MM.1S (cell line): ENCODE measurements around the gene PHYH.
"Not testable (repeated sequence)": the region's sequence is repeated elsewhere in the genome, so short reads cannot be mapped to it uniquely, and the experiment has no call there.

Source experiments
- DNase-seq: peaks from one replicate; pipeline ENCODE4 v3.0.0-alpha.2; 2015
- H2AFZ ChIP-seq: fragments of 300-600 bp; sonication (generic); 2 replicates; pipeline ENCODE4 v1.6.0; 2016; ENCODE audit warnings: antibody characterized with exemption, low read length
- H3F3A ChIP-seq: fragments of 300-600 bp; sonication (generic); 2 replicates; pipeline ENCODE4 v1.6.1; 2016; ENCODE audit warnings: mild to moderate bottlenecking, antibody characterized with exemption, low read length, moderate library complexity, mixed read lengths; ENCODE audit not compliant: insufficient read depth
- H3K27ac ChIP-seq: fragments of 300-600 bp; sonication (generic); 2 replicates; pipeline ENCODE4 v1.5.1; 2016; ENCODE audit warnings: mild to moderate bottlenecking, low read length
- H3K27me3 ChIP-seq: fragments of 300-600 bp; sonication (generic); replicated peaks from 2 replicates; pipeline ENCODE4 v1.6.0; 2016; ENCODE audit warnings: low read length; ENCODE audit not compliant: insufficient read depth
- H3K36me3 ChIP-seq: fragments of 300-600 bp; sonication (generic); replicated peaks from 2 replicates; pipeline ENCODE4 v1.6.1; 2016; ENCODE audit warnings: mild to moderate bottlenecking, low read length, mixed read lengths; ENCODE audit not compliant: insufficient read depth
- H3K4me1 ChIP-seq: fragments of 300-600 bp; sonication (generic); 2 replicates; pipeline ENCODE4 v1.6.1; 2016; ENCODE audit warnings: low read length, mixed read lengths
- H3K4me2 ChIP-seq: fragments of 300-600 bp; sonication (generic); 2 replicates; pipeline ENCODE4 v1.6.0; 2016; ENCODE audit warnings: low read depth, low read length
- H3K4me3 ChIP-seq: fragments of 300-600 bp; sonication (generic); 2 replicates; pipeline ENCODE4 v1.5.1; 2016; ENCODE audit warnings: low read length, mixed read lengths
- H3K79me2 ChIP-seq: fragments of 300-600 bp; sonication (generic); 2 replicates; pipeline ENCODE4 v1.6.1; 2016; ENCODE audit warnings: mixed run types, low read length, mixed read lengths
- H3K9ac ChIP-seq: fragments of 300-600 bp; sonication (generic); 2 replicates; pipeline ENCODE4 v1.6.1; 2016; ENCODE audit warnings: low read length, mixed read lengths
- H3K9me2 ChIP-seq: fragments of 300-600 bp; sonication (generic); replicated peaks from 2 replicates; pipeline ENCODE4 v1.6.1; 2016; ENCODE audit warnings: mild to moderate bottlenecking, low read length, mixed read lengths; ENCODE audit not compliant: insufficient read depth
- H3K9me3 ChIP-seq: fragments of 300-600 bp; sonication (generic); replicated peaks from 2 replicates; pipeline ENCODE4 v1.6.1; 2016; ENCODE audit warnings: mild to moderate bottlenecking, low read length, mixed read lengths; ENCODE audit not compliant: insufficient read depth
- H4K20me1 ChIP-seq: fragments of 300-600 bp; sonication (generic); 2 replicates; pipeline ENCODE4 v1.6.1; 2016; ENCODE audit warnings: mild to moderate bottlenecking, low read length, moderate library complexity, mixed read lengths; ENCODE audit not compliant: insufficient read depth
- CTCF ChIP-seq: fragments of 300-600 bp; sonication (generic); IDR thresholded peaks from 2 replicates; pipeline ENCODE4 v1.5.1; 2016; ENCODE audit warnings: antibody characterized with exemption, low read length, mixed read lengths
- EZH2 ChIP-seq: fragments of 300-600 bp; sonication (generic); optimal IDR thresholded peaks from 2 replicates; pipeline ENCODE3; 2017; ENCODE audit warnings: low read depth, mild to moderate bottlenecking, antibody characterized with exemption, low read length, mixed read lengths
- EZH2phosphoT487 ChIP-seq: fragments of 300-600 bp; sonication (generic); IDR thresholded peaks from 2 replicates; pipeline ENCODE4 v1.6.1; 2018; ENCODE audit warnings: antibody characterized with exemption, low read length

PHYH gene

GRCh38 chr10:13291061-13291460 is 8.8 kb downstream of the PHYH start:
- Histone ChIP-seq H2AFZ (no peak overlapping the region), H3K27me3 (no peaks in the 10 kb centered on the region), H3K9me3 (no peaks in the 10 kb centered on the region), H3K36me3 (no peaks in the 10 kb centered on the region), H3K4me2 (no peak overlapping the region), H3K9ac (no peak overlapping the region), H3K4me3 (no peak overlapping the region), H3F3A (peaks cover 11% of the 10 kb centered on the region), H3K79me2 (no peaks in the 10 kb centered on the region), H4K20me1 (no peaks in the 10 kb centered on the region), H3K4me1 (peaks cover 14% of the 10 kb centered on the region), H3K27ac (no peak overlapping the region), H3K9me2 (no peaks in the 10 kb centered on the region)
- TF ChIP-seq CTCF (no peak), EZH2phosphoT487 (no peak), EZH2 (no peak)
- DNase-seq: no peak

GRCh38 chr10:13284050-13284449 is 15.8 kb downstream of the PHYH start:
- H3F3A ChIP-seq: peaks cover 11% of the 10 kb centered on the region
- no peak for DNase-seq
- no peak overlapping the region for H3K4me3 ChIP-seq
- H3K4me2 ChIP-seq: 0 out of 2 replicates have a peak overlapping the region, but pooled peaks have one; percentile 21
- H3K9me3 ChIP-seq: no peaks in the 10 kb centered on the region
- H3K36me3 ChIP-seq: no peaks in the 10 kb centered on the region
- H4K20me1 ChIP-seq: no peaks in the 10 kb centered on the region
- H3K9me2 ChIP-seq: no peaks in the 10 kb centered on the region
- no peak overlapping the region for H3K9ac ChIP-seq
- H3K27me3 ChIP-seq: no peaks in the 10 kb centered on the region
- no peak overlapping the region for H2AFZ ChIP-seq
- H3K79me2 ChIP-seq: no peaks in the 10 kb centered on the region
- H3K4me1 ChIP-seq: peaks cover 25% of the 10 kb centered on the region
- TF ChIP-seq EZH2phosphoT487 (no peak), EZH2 (no peak), CTCF (no peak)
- H3K27ac ChIP-seq: no peak overlapping the region

- H3K4me1 ChIP-seq: peaks cover 12% of the 10 kb centered on the region
- not testable (repeated sequence) for H3K27me3 ChIP-seq, DNase-seq, H3K27ac ChIP-seq, H3F3A ChIP-seq, H3K4me3 ChIP-seq, H3K79me2 ChIP-seq, H2AFZ ChIP-seq, H3K36me3 ChIP-seq, H3K9ac ChIP-seq, H3K9me2 ChIP-seq, H4K20me1 ChIP-seq, H3K4me2 ChIP-seq, H3K9me3 ChIP-seq
These were observed 17.5 kb downstream of the PHYH start for GRCh38 chr10:13282348-13282747.

- H3K9ac ChIP-seq: no peak overlapping the region
- H3K9me2 ChIP-seq: no peaks in the 10 kb centered on the region
- no peak for TF ChIP-seq EZH2phosphoT487
- TF ChIP-seq EZH2: no peak
- no peak for TF ChIP-seq CTCF
- no peaks in the 10 kb centered on the region for H3K36me3 ChIP-seq
- no peak overlapping the region for H2AFZ ChIP-seq
- no peaks in the 10 kb centered on the region for H3K79me2 ChIP-seq
- peaks cover 16% of the 10 kb centered on the region for H3F3A ChIP-seq
- no peak overlapping the region for H3K4me2 ChIP-seq
- DNase-seq: no peak
- no peaks in the 10 kb centered on the region for H4K20me1 ChIP-seq
- no peak overlapping the region for H3K4me3 ChIP-seq
- no peak overlapping the region for H3K27ac ChIP-seq
- H3K27me3 ChIP-seq: no peaks in the 10 kb centered on the region
- H3K4me1 ChIP-seq: peaks cover 15% of the 10 kb centered on the region
- H3K9me3 ChIP-seq: no peaks in the 10 kb centered on the region
These were observed 23.0 kb downstream of the PHYH start for GRCh38 chr10:13276749-13277365.

- H3K27ac ChIP-seq, H3K27me3 ChIP-seq, DNase-seq, H3K9me3 ChIP-seq, H3K4me3 ChIP-seq, H3K4me2 ChIP-seq, H3K9ac ChIP-seq, H2AFZ ChIP-seq, H3K79me2 ChIP-seq, H3K9me2 ChIP-seq, H3K36me3 ChIP-seq, H4K20me1 ChIP-seq: not testable (repeated sequence)
- H3F3A ChIP-seq: peaks cover 23% of the 10 kb centered on the region
- peaks cover 17% of the 10 kb centered on the region for H3K4me1 ChIP-seq
These were observed 23.7 kb downstream of the PHYH start for GRCh38 chr10:13276146-13276545.
